ENCODE measurements around the gene UACA.
"Not testable (repeated sequence)": the region's sequence is repeated elsewhere in the genome, so short reads cannot be mapped to it uniquely, and the experiment has no call there.

Gene UACA

GRCh38 chr15:70753101-70753829 lies 10.1 kb downstream of the UACA start:
- DNase-seq: no peak

- DNase-seq: no peak
Measured at GRCh38 chr15:70752193-70752635, 11.1 kb downstream of the UACA start.

GRCh38 chr15:70750203-70750869 lies 13.0 kb downstream of the UACA start:
- DNase-seq: no peak

GRCh38 chr15:70748281-70748747 lies 15.0 kb downstream of the UACA start:
- DNase-seq: no peak

- DNase-seq: not testable (repeated sequence)
Measured at GRCh38 chr15:70746598-70746997, 16.8 kb downstream of the UACA start.

GRCh38 chr15:70742928-70743327 lies 20.4 kb downstream of the UACA start:
- no peak for DNase-seq

- DNase-seq: no peak
Measured at GRCh38 chr15:70741677-70742293, 21.6 kb downstream of the UACA start.

- no peak for DNase-seq
Measured at GRCh38 chr15:70741107-70741531, 22.2 kb downstream of the UACA start.

GRCh38 chr15:70735040-70735439 lies 28.3 kb downstream of the UACA start:
- DNase-seq: not testable (repeated sequence)

GRCh38 chr15:70729164-70729563 lies 34.2 kb downstream of the UACA start:
- DNase-seq: no peak

GRCh38 chr15:70726753-70727152 lies 36.6 kb downstream of the UACA start:
- DNase-seq: no peak

- no peak for DNase-seq
Measured at GRCh38 chr15:70723927-70724326, 39.4 kb downstream of the UACA start.

GRCh38 chr15:70723122-70723422 lies 40.3 kb downstream of the UACA start:
- no peak for DNase-seq

GRCh38 chr15:70722266-70723121 lies 40.9 kb downstream of the UACA start:
- DNase-seq: no peak

- no peak for DNase-seq
Measured at GRCh38 chr15:70720228-70721016, 42.9 kb downstream of the UACA start.

- no peak for DNase-seq
Measured at GRCh38 chr15:70717237-70717793, 46.0 kb downstream of the UACA start.

GRCh38 chr15:70715840-70716485 lies 47.4 kb downstream of the UACA start:
- DNase-seq: no peak

- DNase-seq: no peak
Measured at GRCh38 chr15:70714565-70714964, 48.8 kb downstream of the UACA start.

- no peak for DNase-seq
Measured at GRCh38 chr15:70714015-70714414, 49.3 kb downstream of the UACA start.

GRCh38 chr15:70712271-70712670 lies 51.1 kb downstream of the UACA start:
- DNase-seq: no peak

- no peak for DNase-seq
Measured at GRCh38 chr15:70710714-70711113, 52.6 kb downstream of the UACA start.
